Measurements from ENCODE around the gene SOBP.

DNA sequence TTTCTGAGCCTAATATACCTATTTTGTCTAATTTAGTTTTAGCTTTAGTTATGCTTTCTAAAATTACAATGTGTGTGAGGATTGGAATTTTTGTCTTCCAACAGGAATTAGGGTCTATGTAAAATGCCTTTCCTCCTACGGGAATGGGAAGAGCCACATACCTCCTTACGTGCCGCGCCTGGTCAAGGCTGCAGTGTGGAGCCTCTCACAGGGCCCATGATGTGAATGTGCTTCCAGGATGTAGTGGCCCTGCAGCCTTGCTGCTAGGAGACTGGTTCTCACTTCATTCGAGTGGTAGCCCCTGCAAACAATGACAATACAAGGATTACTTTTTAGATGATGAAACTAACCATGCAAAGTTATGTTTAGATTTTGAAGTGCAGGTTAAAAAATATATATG, 110.2 kb downstream of the SOBP start:
- TF ChIP-seq CTCF (IDR thresholded peaks at IDR 0.05): no peak
- TF ChIP-seq POLR2A (IDR thresholded peaks at IDR 0.05): no peak

Data from upper lobe of left lung (tissue), 4 donors.